BJ (cell line): ENCODE measurements around the gene IKZF3. TPM values are rescaled to one million over a fixed set of nuclear protein-coding genes. Genes with fewer than 3 reads are reported as not detected.
"Not testable (repeated sequence)": the region's sequence is repeated elsewhere in the genome, so short reads cannot be mapped to it uniquely, and the experiment has no call there.

ENCODE experiments used
- CTCF ChIA-PET: fragments of 350-600 bp; formaldehyde crosslinking; extraction: SDS; loops from one replicate; lab custom pipeline; 2021; ENCODE audit warnings: antibody characterized with exemption, inconsistent platforms; lab: Yijun Ruan, JAX
- POLR2A ChIA-PET: fragments of 300-600 bp; sonication (Branson Sonifier 250); formaldehyde crosslinking; extraction: SDS; loops from one replicate; lab custom pipeline; 2021; ENCODE audit warnings: antibody characterized with exemption; lab: Charles Lee
- DNase-seq: peaks from one replicate; pipeline ENCODE4 v3.0.0-alpha.2; 2011; ENCODE audit warnings: low read depth
- H3K27me3 ChIP-seq: 2 replicates; pipeline ENCODE4 v1.6.0; 2011; ENCODE audit warnings: low read length; ENCODE audit not compliant: control insufficient read depth, insufficient read depth
- H3K36me3 ChIP-seq: 2 replicates; pipeline ENCODE4 v1.5.1; 2011; ENCODE audit warnings: low read length; ENCODE audit not compliant: control insufficient read depth, insufficient read depth
- H3K4me3 ChIP-seq: 2 replicates; pipeline ENCODE4 v1.5.1; 2011; ENCODE audit warnings: low read depth, mild to moderate bottlenecking, control low read depth, low read length
- CTCF ChIP-seq: IDR thresholded peaks from 2 replicates; pipeline ENCODE4 v1.5.1; 2011; ENCODE audit warnings: low read depth, mild to moderate bottlenecking, control low read depth, inconsistent platforms, low read length, moderate library complexity; ENCODE audit not compliant: insufficient read depth
- polyA minus RNA-seq: library from RNA; depleted of rRNA, polyadenylated mRNA; stranded (reverse); fragments of >200 nt; gene quantifications from 2 replicates; pipeline ENCODE4 v1.2.3, GENCODE V29; 2011; rRNA and poly(A)+ RNA removed
- polyA plus RNA-seq: library from polyadenylated mRNA; depleted of rRNA; stranded (reverse); fragments of >200 nt; gene quantifications from 2 replicates; pipeline ENCODE4 v1.2.3, GENCODE V29; 2011; rRNA removed

Gene IKZF3
- polyA plus RNA-seq (not detected in 2 replicates), polyA minus RNA-seq (not detected in 2 replicates)

- DNase-seq = no peak
- ChIA-PET POLR2A (no interaction called here), CTCF (interaction anchor here (0.6 kb wide), 1 partner anchor 116 kb away, joined by 3 read pairs; the partner anchor contains the start of gene PSMD3)
- H3K36me3 ChIP-seq = no peaks in the 10 kb centered on the region
- no peak for TF ChIP-seq CTCF
- H3K27me3 ChIP-seq = peaks cover 39% of the 10 kb centered on the region
- H3K4me3 ChIP-seq = no peak within 1 kb of the TSS
Observed at GRCh38 chr17:39863918-39864746, at the start of gene IKZF3. TSS of gene IKZF3 (minus strand) at chr17:39864312. CDS start at chr17:39864126, 186 bp downstream.

GRCh38 chr17:39908789-39909352 is 44.8 kb upstream of the IKZF3 start:
- no peak for DNase-seq
- CTCF ChIA-PET = interaction anchor here (0.9 to 1.7 kb wide), 3 partner anchors 10 to 72 kb away, joined by 3 read pairs; partner anchors contain the start of genes GSDMB and PSMD3
- no peaks in the 10 kb centered on the region for H3K27me3 ChIP-seq
- peaks cover 8% of the 10 kb centered on the region for H3K36me3 ChIP-seq
- POLR2A ChIA-PET = no interaction called here
- no peak for TF ChIP-seq CTCF
- no peak overlapping the region for H3K4me3 ChIP-seq

GRCh38 chr17:39904990-39905288 is 40.8 kb upstream of the IKZF3 start:
- POLR2A ChIA-PET = no interaction called here
- H3K4me3 ChIP-seq = no peak overlapping the region
- TF ChIP-seq CTCF = no peak
- peaks cover 5% of the 10 kb centered on the region for H3K36me3 ChIP-seq
- no peak for DNase-seq
- CTCF ChIA-PET = interaction anchor here (1.2 kb wide), 1 partner anchor 10 kb away, joined by 5 read pairs; no protein-coding TSS in a partner anchor
- no peaks in the 10 kb centered on the region for H3K27me3 ChIP-seq

- ChIA-PET POLR2A (no interaction called here), CTCF (interaction anchor here (1.1 to 1.2 kb wide), 2 partner anchors 9 to 83 kb away, joined by 3 to 5 read pairs; no protein-coding TSS in a partner anchor)
- Histone ChIP-seq H3K27me3 (no peaks in the 10 kb centered on the region), H3K4me3 (no peak overlapping the region), H3K36me3 (peaks cover 5% of the 10 kb centered on the region)
- DNase-seq = no peak
- TF ChIP-seq CTCF = no peak
Observed at GRCh38 chr17:39903158-39903884, 39.2 kb upstream of the IKZF3 start.

GRCh38 chr17:39902027-39902426 is 37.9 kb upstream of the IKZF3 start:
- not testable (repeated sequence) for H3K4me3 ChIP-seq, H3K27me3 ChIP-seq, DNase-seq, H3K36me3 ChIP-seq
- ChIA-PET CTCF (interaction anchor here (1.1 kb wide), 1 partner anchor 81 kb away, joined by 3 read pairs; no protein-coding TSS in a partner anchor), POLR2A (interaction anchor here (0.6 kb wide), 1 partner anchor 11 kb away, joined by 4 read pairs; no protein-coding TSS in a partner anchor)
